RPMI8226 (cell line): ENCODE results near the gene EID2B.

Experiments
- DNase-seq: peaks from one replicate; pipeline ENCODE4 v3.0.0-alpha.2; 2015

The EID2B gene

GRCh38 chr19:39532233-39533002, at the start of gene EID2B:
Gene EID2B, minus strand, starts transcription at chr19:39532852. Its CDS starts 50 bp downstream, at chr19:39532802.
- peak; percentile 94 for DNase-seq

DNA sequence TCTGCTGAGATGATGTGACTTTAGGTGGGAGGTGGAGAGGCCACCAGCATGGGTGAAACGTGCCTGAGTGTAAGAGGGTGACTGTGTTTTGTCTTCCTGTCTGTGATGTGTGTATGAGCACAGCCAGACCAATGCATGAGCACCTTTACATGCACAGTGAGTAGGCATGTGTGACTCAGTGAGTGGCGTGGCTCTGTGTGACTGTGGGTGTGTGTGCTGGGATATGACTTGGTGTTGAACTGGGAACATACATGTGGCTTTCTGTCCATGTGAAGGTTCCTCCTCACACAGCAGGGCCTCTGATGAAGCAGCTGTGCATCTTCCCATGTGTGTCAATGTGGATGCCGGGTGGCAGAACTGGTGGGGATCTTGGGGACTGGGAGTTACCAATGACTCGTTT, 49.8 kb upstream of the EID2B start:
- DNase-seq: no peak

DNA sequence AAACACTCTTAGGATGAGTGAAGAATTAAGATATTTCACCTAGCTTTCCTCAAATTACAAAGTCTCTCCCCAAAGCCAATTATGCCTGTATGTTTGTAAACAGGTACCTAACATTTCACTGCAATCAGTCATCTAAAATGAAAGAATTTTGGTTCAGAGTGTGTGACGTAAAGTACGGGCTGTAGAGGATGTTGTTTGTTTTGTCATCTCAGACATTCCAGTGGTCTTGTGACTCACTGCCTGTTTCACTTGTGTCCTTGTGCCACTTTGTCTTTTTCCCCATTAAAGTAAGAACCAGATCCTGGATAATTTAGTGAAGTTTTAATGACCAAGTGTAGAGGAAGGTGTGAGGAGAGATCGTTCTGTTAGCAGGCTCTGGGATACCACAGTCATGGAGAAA, 36.0 kb upstream of the EID2B start:
- DNase-seq: no peak

GRCh38 chr19:39566064-39566463, 33.4 kb upstream of the EID2B start:
- no peak for DNase-seq

DNA sequence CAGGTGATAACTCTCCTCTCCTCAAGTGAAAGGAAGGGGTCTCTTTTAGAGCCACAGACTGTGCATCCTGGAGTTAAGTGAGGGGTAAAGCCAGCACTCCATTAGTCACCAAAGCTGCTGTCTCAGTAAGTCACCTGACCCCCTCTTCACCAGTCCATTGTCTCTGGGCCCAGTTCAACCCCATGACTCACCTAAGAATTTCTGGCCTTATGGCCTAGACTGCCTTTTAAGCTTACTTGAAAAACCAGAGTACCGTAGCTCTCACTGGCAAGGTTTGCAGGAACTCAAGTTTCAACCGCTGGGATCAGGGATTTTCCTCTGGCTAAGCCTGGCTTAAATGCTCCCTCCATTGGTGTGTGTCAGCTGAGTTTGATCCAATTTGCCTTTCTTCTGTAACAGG, 30.8 kb upstream of the EID2B start:
- DNase-seq: no peak

DNA sequence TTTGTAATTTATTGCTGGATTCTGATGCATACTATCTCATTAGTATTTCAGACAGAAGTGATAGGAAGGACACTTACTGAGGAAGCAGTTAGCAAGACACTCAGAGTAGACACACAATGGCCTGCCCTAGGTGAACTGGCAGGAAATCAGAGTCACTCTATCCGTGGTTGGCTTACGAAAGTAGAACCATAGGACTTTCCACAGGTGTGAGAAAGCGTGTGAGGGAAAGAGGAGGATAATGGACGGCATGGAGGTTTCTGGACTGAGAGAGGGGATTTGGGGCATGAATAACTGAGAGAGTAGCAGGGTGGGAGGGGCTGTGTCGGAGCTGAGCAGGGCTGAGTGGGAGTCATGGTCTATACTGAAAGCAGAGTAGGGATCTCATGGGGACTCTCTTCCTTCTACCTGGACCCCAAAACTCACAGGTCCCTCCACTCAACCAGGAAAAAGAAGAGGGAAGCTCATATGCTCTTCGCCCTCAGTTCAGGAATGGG, 26.0 kb upstream of the EID2B start:
- DNase-seq: peak; percentile 7

DNA sequence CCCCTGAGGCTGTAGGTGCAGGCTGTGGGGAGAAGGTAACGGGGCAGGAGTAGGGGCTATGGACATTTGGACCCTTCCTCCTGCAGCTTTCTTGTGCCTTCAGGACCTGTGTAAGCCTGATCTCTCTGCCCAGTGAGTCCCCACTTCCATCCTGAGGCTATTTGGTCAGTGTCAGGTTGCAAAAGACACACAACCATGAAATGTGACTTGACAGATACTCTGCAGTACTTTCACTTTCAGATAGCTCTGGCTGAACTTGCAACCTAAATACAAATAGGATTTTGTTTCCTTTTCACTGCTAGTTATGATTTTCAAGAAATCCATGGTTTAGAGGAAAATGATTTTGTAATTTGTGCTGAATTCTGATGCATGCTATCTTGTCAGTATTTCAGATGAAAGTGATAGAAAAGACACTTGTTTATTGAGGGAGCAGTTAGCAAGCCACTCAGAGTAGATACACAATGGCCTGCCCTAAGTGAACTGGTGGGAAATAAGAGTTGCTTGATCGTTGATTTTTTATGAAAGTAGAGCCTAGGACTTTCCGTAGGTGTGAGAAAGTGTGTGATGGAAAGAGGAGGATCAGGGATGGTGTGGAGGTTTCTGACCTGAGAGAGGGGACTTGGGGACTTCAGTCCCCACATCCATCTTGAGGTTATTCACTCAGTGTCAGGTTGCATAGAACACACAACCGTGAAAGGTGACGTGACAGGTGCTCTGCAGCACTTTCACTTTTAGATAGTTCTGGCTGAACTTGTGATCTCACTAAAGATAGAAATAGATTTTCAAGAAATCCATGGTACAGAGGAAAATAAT, 25.4 kb upstream of the EID2B start:
- DNase-seq: peak; percentile 12

- peak; percentile 38 for DNase-seq
Measured at GRCh38 chr19:39555883-39556282, 23.2 kb upstream of the EID2B start.

- no peak for DNase-seq
Measured at GRCh38 chr19:39554701-39555311, 22.2 kb upstream of the EID2B start.

- DNase-seq: no peak
Measured at GRCh38 chr19:39553082-39553652, 20.5 kb upstream of the EID2B start.

- no peak for DNase-seq
Measured at GRCh38 chr19:39550197-39550596, 17.5 kb upstream of the EID2B start.

DNA sequence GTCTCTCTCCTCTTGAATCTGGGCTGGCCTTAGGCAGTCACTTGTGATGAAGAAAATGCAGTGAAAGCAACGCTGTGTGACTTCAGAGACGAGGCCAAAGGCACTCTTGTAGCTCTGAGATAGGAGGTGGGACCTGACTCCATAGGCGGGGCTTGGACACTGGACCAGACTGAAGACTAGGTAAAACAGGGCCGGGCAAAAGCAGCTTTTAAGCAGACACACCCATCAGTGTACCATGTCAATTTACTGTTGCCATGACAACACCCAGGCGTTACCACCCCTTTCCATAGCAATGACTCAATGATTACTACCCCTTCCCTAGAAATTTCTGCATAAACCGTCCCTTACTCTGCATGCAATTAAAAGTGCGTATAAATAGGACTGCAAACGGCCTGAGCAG, 13.9 kb upstream of the EID2B start:
- DNase-seq: no peak

GRCh38 chr19:39544911-39545310, 12.3 kb upstream of the EID2B start:
- DNase-seq: no peak

- no peak for DNase-seq
Measured at GRCh38 chr19:39544226-39544903, 11.7 kb upstream of the EID2B start.

DNA sequence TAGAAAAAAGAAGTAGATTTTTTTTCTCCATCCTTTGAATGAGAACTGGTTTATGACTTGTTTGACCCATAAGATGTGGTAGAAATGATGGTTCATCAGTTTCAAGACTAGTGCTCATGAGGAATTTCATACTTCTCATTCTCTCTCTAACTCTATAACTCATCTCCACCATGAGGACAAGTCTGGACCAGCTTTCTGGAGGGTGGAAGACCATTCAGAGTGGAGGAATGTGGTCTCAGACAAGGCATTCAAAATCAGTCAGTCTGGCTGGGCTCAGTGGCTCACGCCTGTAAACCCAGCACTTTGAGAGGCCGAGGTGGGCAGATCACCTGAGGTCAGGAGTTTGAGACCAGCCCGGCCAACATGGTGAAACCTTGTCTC, 10.8 kb upstream of the EID2B start:
- DNase-seq: no peak

GRCh38 chr19:39542206-39542605, 9.6 kb upstream of the EID2B start:
- no peak for DNase-seq

DNA sequence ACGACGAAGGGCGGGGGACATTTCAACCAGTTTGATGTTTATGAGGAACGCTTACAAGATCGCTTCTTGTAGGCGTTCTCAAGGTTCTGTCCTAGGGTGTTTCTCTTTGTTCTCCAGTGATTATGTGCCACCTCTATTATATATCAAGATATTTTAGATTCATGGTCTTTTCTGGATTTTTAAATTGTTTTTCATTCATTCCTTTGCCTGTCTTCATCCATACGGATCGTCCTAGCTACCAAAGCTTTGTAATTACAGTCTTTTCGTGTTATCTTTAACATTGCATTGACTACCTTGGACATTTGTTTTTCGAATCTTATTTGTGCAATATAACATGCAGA, 7.7 kb upstream of the EID2B start:
- DNase-seq: no peak

- peak; percentile 92 for DNase-seq
Measured at GRCh38 chr19:39539518-39540332, 7.1 kb upstream of the EID2B start, which contains the start of gene EID2. Gene EID2, minus strand, starts transcription at chr19:39540161. Its CDS starts 82 bp downstream, at chr19:39540079.

GRCh38 chr19:39539165-39539517, 6.5 kb upstream of the EID2B start:
- DNase-seq: no peak

DNA sequence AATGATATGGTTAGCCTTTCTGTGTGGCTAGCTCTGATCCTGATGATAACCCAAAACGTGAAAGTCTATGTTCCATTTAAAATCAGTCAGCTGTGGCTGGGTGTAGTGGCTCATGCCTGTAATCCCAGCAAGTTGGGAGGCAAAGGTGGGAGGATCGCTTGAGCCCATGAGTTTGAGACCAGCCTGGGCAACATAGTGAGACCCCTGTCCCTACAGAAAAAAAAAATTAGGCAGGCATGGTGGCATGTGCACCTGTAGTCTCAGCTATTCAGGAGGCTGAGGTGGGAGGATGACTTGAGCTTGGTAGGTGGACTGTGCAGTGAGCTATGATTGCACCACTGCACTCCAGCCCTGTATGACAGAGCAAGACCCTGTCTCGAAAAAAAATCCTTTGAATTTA, 1.1 kb upstream of the EID2B start:
- no peak for DNase-seq

- DNase-seq: no peak
Measured at GRCh38 chr19:39533003-39533512, 406 bp upstream of the EID2B start.

- no peak for DNase-seq
Measured at GRCh38 chr19:39531834-39532232, 819 bp downstream of the EID2B start.
